CD4-positive, alpha-beta T cell treated with Interleukin-17A for 1 hour (primary cell): ENCODE data around the gene DUOXA1.
A peak's percentile ranks its signal among the peaks of the same experiment; 100 is the strongest.
"Not testable (repeated sequence)": the region's sequence is repeated elsewhere in the genome, so short reads cannot be mapped to it uniquely, and the experiment has no call there.

Experiments
- DNase-seq: peaks from one replicate; pipeline ENCODE4 v3.0.0-alpha.2; 2020

Gene DUOXA1

DNA sequence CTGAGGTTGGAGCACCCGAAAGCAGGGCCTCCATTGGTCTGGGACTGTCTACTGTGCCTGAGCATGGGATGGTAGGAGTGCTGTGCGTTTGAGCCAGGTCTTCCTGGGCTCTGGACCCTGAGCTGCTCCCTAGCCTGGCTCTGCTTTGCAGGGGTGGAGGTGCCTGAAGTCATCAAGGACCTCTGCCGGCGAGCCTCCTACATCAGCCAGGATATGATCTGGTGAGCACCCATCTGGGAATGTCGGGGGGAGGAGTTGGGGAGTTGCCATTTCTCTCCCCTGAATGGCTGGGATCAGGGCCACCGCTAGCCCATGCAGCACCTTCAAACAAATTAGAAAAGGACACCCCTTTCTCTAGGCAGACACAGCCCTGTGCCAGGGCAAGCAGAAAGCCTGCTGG is 20.8 kb upstream of the DUOXA1 start:
- DNase-seq: no peak

DNA sequence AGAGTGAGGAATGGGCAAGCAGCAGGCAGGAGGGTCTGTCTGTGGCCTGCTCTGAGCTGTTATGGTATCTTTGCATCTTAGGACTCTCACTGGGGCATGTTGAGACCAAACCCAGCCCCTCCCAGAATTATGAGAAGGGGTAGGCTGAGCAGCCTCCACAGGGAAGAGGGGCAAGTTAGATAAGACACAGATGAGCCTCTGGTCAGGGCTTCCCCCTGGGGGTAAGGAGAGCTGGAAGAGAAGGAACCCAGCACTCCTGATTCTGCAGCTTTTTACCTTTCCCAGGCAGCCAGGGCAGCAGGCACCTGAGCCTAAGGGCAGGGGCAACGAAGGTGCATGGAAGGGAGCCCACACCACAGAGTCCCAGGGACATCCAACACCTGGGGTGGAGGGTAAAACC is 19.4 kb upstream of the DUOXA1 start:
- DNase-seq: no peak

DNA sequence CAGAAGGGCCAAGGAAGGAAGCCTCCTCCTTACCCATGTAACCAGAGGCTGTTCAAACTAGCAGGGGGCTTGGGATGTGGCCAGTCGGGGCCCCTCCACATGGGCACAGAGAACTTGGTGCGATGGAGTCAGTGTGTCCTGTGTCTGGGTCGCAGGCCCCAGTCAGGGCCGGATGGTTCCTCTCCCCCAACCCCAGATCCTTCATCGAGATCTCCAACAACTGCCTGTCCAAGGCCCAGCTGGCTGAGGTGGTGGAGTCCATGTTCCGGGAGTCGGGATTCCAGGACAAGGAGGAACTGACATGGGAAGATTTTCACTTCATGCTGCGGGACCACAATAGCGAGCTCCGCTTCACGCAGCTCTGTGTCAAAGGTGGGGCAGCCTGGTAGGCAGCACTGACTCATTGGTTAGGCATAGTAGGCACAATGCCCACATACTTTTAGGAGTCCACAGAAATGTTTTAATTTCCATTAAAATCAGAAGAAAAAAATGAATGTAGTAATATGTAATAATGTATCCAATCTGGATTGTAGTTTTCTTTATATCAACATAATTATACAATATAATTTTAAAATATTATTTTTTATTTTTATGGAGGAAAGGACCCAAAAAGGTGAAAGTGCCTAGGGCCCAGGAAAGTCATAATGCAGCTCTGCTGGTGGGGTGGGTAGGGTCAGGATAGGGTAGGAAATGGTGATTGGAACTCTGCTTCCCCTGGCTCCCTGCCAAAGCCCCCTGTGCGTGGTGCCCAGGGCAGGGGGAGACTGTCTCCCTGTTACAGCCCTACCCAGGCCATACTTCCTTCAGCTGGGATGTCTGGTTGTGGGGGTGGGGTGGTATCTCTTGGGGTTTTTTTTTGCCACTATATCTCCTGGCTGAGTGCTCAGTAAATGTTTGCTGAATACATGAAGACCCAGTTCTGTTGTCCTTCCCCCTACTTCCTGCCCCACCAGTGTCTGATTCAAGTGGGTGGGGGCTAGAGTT is 18.7 kb upstream of the DUOXA1 start:
- no peak for DNase-seq

DNA sequence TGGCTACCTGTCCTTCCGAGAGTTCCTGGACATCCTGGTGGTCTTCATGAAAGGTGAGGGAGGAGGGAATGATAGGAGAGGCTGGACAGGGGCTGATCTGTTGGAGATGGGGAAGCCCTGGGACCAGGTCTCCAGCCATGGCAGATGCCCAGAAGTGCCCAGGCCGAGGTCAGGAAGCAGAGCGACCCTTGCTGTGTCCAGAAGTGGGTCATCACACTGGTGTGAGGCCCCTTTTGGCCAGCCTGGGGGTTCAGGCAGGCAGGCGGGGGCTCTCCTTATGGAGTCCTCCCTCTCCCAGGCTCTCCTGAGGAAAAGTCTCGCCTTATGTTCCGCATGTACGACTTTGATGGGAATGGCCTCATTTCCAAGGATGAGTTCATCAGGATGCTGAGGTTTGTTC is 17.9 kb upstream of the DUOXA1 start:
- no peak for DNase-seq

DNA sequence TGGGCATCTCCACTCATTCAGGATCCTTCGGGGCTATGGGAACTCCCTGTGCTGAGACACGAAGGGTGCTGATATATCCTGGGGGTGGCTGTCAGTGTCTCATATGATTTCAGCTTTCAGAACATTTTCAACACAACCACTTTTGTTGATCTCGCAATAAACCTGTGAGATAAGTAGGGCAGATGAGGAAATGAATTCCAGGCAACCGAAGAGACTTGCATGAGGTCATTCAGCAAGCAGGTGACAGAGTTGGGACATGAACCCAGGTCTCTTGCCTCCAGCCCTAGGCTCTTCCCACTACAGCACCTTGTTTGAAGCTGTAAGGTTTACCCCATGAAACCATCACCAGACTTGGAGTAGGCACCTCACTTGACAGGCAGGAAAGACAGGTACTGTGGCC is 16.7 kb upstream of the DUOXA1 start:
- DNase-seq: no peak

DNA sequence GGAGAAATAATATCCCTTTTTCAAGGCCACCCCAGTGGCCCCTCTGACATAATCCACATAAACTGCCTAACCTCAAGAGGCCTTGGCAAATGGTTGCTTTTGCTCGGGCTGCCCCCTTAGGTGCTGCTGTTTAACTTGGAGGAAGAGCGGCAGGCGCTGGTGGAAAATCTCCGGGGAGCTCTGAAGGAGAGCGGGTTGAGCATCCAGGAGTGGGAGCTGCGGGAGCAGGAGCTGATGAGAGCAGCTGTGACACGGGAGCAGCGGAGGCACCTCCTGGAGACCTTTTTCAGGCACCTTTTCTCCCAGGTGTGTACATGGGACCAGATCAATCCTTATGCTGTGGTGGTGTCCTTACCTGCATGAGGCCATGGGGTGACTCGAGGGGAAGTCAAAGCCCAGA is 15.1 kb upstream of the DUOXA1 start:
- no peak for DNase-seq

DNA sequence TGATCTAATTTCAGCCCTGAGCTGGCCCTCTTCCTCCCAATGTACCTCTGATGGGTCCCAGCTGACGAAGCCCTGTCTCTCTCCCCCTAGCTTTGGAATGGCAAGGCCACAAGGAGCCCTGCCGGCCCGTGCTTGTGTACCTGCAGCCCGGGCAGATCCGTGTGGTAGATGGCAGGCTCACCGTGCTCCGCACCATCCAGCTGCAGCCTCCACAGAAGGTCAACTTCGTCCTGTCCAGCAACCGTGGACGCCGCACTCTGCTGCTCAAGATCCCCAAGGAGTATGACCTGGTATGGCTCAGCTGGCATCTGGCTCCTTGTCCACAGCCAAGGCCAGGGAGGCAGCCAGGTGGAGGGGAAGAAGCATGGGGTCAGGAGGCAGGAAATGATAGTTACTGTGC is 14.3 kb upstream of the DUOXA1 start:
- no peak for DNase-seq

DNA sequence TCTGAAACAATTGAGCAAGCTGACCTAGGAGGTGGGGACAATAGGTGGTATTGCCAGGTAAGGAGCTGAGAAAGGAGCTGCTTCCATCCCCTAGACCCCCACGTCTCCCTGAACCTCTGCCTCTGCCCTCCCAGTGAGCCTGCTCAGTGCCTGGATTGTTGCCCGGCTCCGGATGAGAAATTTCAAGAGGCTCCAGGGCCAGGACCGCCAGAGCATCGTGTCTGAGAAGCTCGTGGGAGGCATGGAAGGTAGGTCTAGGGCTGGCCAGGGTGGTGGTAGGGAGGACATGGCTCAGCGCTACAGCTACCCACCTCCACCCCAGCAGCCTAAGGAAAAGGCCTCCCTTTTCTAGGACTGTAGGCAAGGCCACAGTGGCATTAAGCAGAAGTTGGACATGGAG is 13.4 kb upstream of the DUOXA1 start:
- no peak for DNase-seq

DNA sequence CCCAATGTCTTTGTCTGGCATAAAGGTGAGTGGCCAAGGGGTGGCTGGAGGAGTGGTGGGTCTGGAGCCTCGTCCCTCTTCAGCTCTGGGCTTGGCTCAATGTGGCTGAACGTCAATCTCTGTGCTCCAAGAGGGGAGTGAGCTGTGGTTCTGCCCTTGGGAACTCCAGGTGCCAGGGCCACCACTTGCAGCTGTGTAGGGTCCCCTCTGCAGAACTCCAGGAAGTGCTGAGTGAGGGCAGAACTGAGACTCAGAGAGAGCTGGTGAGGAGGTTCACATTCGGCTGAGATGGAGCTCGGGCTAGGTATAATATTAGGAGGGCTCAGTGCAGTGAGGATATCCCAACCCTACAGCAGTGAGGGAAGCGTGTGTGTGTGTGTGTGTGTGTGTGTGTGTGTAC is 11.7 kb upstream of the DUOXA1 start:
- no peak for DNase-seq

DNA sequence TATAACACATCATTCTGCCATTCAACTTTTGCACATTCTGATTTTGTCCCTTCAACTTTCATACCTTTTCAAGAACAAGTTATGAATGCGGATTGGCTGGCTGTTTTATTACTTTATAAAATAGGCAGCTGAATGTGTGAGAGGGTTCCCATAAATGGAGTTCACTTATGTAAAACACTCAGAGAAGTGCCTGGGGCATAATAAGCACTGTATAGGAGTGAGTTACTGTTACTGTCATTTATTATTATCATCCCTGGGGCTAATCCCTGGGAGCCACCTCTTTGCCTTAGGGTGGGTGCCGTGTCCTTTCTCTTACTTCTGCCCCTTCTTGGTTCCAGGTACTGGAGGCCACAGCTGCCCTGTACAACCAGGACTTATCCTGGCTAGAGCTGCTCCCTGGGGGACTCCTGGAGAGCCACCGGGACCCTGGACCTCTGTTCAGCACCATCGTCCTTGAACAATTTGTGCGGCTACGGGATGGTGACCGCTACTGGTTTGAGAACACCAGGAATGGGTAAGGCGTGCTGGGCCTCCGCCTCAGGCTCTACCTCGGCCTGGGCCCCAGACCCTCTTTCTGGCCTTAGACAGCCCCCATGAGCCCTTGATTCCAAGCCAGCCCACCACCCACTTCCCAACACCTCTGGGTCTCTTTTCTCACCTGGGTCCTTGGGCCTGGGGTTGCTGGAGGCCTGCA is 11.0 kb upstream of the DUOXA1 start:
- DNase-seq: no peak

DNA sequence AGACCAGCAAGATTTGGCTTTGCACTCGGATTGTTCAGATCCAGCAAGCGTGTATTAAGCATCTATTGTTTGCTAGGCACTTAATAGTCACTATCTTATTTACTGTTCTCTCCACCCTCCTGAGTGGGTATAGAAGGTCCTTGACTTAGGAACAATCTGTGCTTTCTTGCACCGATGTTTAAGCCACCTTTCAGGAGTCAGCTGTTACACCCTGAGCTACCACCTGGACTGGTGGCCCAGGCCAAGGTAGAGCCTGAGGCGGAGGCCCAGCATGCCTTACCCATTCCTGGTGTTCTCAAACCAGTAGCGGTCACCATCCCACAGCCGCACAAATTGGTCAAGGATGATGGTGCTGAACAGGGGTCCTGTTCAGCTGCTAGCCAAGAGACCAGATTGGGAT is 10.1 kb upstream of the DUOXA1 start:
- no peak for DNase-seq

DNA sequence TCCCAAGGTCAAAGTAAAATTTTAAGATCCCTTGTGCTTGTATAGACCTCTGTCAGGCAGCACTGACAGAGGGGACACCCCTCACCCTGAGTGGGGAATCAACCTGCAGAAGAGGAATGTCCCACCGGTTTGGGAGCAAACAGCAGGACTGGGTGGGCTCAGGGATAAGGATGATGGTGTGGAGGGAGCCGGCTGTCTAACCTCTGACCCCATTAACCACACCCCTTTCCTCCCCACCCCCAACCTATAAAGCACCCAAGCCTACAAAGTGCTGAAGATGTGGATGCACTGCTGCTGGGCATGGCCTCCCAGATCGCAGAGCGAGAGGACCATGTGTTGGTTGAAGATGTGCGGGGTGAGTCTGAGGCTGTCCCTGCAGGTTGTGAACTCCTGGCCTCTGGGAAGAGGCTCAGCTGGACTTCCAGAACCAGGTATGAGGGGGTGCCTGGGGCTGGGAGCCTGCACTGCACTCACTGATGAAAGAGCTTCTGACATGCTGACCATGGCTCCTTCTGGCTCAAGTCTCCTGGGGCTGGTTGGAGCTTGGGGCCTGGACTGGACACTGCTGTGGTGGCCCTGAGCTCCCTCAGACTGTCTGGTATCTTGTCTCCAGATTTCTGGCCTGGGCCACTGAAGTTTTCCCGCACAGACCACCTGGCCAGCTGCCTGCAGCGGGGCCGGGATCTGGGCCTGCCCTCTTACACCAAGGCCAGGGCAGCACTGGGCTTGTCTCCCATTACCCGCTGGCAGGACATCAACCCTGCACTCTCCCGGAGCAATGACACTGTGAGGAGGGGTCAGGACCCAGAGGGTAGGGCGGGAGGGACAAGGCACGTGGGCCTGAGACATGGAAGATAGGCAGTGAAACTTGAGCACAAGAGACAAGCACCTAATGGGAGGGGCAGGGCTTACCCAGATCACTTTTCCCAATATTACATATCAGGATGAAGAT is 9.4 kb upstream of the DUOXA1 start:
- DNase-seq: no peak

DNA sequence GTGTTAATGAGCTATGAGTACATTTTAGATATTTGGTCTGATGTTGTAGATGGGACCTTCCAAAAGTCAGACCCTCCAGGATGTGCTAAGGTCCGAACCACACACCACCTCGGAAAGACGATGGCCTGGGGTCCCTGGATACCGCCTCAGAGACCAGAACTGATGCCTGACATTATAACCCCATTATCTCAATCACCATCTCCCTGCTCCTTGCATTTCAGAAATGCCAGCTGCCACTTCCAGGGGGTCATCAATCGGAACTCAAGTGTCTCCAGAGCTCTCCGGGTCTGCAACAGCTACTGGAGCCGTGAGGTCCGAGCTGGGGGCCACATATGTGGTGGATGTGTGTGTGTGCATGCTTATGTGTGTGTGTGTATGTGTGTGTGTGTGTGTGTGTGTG is 8.0 kb upstream of the DUOXA1 start:
- DNase-seq: no peak

DNA sequence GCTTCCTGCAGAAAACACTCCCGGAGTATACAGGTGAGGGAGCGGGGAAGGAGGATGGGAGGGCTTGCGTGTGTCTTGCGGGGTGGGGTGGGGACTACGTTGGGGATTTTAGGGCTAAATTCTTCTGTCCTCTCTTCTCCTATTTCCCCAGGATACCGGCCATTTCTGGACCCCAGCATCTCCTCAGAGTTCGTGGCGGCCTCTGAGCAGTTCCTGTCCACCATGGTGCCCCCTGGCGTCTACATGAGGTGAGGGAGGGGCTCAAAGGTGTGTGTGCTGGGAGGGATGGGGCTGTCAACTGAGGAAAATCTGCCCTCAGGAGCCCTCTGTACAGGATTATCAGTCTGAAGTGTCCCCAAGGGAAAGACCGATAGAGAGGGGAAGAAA is 6.7 kb upstream of the DUOXA1 start:
- peak; percentile 7 for DNase-seq

DNA sequence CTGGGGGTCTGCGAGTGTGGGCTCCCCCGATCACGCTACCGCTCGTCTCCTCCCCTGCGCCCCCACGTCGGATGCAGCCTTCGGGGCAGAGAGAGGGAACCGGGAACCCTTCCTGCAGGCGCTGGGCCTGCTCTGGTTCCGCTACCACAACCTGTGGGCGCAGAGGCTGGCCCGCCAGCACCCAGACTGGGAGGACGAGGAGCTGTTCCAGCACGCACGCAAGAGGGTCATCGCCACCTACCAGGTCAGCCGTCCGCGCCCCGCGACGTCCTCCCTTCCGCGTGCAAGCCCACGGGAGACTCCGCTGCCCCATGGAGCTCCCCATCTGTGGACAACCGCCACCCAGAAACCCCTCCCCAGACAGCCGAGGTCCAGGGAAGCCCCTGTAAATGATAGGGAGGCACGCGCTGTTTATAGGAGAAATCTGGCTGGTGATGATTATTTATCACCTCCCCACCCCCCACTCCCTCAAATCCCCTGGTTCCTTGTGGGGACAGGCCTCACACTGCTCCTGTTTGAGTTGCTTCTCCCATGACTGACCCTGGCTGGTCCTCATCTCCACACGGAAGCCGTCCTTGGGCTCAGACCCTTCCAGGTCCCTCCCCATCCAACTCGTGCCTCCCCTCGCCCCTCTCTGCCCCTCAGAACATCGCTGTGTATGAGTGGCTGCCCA is 6.2 kb upstream of the DUOXA1 start:
- DNase-seq: not testable (repeated sequence)

DNA sequence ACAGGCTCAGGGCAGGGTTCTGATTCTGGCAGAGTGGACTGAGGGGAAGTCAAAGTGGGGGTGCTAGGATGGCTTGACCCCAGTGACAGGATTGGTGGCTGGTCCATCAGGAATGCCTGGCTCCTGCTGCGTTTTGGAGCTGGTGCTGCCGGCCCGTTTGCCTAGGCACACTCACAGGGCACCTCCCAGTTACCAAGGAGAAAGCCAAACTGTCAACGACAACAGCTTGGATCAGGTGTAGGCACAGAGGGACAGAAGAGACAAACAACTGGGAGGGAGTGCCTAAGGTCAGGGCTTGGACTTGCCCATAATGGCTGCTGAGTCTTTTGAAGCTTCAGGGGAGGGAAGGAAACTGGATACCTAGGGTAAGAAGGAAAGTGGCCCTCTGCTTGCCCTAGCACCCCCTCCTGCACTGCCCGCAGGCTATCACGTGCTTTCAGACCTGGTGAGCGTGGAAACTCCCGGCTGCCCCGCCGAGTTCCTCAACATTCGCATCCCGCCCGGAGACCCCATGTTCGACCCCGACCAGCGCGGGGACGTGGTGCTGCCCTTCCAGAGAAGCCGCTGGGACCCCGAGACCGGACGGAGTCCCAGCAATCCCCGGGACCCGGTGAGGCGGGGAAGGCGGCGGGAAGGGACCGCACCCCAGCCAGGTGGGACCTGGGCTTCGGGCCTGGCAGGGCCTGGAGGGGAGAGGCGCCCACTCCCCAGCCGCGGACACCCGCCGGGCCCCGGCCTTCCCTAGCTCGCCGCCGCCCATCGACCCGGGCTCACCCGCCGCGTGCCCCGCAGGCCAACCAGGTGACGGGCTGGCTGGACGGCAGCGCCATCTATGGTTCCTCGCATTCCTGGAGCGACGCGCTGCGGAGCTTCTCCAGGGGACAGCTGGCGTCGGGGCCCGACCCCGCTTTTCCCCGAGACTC is 5.3 kb upstream of the DUOXA1 start:
- DNase-seq: peak; percentile 10

DNA sequence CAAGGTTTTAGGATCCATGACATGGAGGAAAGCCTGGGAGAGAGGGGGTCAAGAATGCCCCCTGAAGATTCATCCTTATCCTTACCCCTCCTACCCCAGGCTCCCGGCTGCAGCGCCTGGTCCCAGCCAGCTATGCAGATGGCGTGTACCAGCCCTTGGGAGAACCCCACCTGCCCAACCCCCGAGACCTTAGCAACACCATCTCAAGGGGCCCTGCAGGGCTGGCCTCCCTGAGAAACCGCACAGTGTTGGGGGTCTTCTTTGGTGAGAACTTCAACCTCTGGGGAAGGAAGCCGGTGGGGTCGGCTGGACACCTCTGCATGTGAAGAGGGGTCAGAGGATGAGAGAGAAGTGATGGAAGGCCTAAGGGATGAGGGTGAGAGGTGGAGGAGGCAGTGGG is 4.4 kb upstream of the DUOXA1 start:
- no peak for DNase-seq

DNA sequence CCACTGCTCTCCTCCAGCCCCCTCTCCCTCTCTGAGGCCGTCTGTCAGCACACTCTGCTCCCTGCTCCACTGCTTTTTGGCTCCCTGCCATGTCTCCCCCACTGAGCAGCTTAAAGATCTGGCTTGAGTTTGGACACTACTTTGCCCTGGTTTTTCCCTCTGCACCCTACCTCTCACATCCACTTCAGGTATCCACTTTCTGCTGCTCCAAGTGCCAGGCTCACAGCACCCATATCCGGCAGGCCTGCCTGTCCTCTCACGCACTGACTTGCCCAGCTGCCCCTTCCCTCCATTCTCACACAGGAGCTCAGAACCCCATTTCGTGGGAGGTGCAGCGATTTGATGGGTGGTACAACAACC is 3.9 kb upstream of the DUOXA1 start:
- DNase-seq: no peak

DNA sequence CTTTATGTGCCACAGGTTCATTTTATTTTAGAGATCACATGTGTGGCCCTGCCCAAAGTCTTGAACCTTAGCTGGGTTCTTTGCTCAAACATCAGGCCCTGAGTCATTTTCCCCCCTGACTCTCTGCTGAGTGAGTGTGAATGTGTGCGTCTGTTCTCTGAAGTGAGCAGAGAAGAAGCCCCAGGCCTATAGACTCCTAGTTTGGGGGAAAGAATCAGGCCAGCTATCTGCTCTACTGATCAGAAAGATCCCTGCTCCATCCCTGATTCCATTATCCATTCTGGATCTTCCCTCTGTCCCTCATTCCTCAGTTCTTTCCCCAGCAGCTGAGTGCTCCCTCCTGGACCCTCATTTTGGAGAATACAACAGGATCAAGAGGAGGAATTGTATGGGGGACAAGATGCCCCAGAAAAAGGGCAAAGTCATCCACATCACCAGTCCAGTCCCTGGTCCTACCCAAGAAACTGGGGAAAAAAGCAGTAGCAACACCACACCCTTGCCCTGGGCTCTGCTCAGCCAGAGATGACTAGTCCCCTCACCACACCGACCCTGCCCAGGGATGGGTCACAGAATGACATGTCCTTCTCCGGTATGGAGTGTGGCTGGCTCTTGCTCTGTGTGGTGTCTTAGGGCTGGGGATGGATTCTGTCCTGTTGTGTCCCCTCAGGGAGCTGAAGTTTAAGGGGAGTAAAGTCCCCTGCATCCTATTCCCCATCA is 3.3 kb upstream of the DUOXA1 start:
- DNase-seq: no peak

DNA sequence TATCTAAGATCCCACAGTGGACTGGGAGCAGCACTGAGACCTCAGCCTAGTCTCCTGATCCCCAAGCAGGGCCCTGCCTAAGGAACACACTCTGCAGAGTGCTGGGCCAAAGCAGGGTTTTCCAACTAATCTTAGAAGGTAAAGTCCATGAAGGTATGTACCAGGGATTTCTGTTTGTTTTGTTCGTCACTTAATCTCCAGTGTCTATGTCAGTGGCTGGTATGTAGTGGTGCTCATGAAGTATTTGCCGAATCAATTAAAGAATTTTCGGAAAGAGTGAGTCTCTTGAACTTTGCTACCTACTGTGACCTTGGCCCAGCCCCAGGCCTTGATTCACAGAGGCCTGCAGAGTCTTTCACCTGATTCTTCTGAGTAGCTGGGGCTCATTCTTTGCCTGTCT is 1.8 kb upstream of the DUOXA1 start:
- no peak for DNase-seq
